Stimulated activated CD4-positive, alpha-beta T cell treated with anti-CD3 and anti-CD28 coated beads, Interleukin-4, amount 100 ng/mL, for 24 hours (primary cell): Measurements from ENCODE around the gene TIAM2.

ENCODE experiments used
- DNase-seq: peaks from one replicate; pipeline ENCODE4 v3.0.0-alpha.2; 2020

Gene TIAM2

DNA sequence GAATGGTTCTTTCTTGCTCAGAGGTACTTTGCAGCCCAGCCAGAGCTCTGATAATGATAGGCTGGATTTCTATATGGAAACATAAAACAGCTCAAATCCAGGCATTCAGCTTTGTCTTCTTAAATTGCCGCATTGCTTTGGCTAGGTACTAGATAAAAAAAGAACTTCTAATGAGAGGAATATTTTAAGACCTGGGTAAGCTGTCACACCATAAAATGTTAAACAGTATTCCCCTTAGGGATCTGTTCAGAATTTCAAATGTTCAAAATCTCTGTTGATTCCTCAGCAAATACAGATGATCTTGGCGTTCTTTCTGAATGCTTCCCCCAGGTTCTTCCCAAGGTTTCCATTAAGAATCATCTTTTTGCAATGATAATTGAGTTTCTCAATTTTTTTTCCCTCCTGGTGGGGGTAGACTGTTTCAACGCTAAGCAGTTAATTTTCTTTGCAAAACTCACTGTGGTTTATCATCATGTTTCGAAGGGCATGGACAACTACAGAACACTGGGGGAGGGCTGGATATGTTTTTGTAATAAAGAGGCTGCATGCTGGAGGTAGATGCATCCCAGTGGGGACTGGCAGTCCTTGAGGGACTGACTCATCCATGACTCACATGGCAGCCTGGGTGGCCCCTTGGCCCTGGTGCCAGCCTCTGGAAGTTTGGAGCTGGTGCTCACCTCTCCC lies 31.0 kb downstream of the TIAM2 start:
- DNase-seq: peak; percentile 10

DNA sequence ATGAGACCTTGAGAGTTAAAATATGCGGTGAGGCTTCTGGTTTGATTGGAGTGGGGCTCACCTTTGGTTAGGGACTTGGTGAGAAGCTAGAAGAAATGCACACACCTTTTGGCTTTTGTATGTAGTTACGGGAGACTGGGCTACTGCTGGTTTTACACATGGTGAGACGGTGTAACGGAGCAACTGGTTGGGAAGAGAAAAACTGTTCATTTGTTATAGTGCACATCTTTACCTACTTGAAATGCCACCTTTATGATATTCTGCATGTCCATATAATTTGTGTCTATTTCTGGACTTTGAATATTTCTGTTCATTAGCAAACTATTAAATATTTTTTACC lies 31.6 kb downstream of the TIAM2 start:
- no peak for DNase-seq

DNA sequence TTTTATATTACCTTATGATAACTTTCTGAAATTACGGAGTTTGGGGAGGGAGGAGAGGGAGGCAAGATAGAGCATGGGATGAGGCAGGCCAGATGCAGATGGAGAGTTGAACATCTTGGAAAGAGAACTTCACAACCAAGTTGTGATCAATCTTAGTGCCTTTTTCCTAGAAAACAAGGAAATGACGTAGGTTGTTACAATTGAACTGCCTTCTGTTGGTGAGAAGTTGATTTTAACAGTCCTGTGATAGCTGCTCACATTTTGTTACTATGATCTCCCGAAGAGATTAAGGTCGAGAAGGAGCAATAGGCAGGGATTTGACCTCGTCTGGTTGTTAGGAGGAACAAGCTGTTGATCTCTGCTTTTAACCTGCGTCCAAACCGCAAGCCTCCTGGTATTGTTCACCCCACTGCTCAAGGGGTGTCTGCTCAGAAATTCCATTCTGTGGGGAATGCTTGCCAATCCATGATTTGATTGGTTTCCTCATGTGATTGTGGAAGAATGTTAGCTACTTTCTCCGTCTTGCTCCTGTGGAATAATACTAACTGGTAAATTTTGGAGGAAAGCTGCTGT lies 35.1 kb downstream of the TIAM2 start:
- no peak for DNase-seq

DNA sequence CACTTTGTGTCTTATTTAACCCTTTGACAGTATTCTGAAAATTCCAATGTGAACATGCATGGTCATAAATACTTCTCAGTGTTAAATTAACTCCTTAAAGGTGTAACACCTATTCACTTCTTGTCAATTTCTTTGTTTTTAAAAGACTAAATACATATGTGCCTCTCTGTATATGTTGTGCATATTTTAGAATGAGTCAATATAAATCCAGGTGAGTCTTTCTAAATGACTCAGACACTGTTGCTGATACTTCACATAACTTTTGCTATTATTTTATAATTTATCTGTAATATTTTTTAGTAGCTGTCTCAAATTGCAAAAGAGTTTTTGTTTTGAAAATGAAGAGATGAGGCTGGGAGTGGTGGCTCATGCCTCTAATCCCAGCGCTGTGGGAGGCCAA lies 36.0 kb downstream of the TIAM2 start:
- DNase-seq: no peak

DNA sequence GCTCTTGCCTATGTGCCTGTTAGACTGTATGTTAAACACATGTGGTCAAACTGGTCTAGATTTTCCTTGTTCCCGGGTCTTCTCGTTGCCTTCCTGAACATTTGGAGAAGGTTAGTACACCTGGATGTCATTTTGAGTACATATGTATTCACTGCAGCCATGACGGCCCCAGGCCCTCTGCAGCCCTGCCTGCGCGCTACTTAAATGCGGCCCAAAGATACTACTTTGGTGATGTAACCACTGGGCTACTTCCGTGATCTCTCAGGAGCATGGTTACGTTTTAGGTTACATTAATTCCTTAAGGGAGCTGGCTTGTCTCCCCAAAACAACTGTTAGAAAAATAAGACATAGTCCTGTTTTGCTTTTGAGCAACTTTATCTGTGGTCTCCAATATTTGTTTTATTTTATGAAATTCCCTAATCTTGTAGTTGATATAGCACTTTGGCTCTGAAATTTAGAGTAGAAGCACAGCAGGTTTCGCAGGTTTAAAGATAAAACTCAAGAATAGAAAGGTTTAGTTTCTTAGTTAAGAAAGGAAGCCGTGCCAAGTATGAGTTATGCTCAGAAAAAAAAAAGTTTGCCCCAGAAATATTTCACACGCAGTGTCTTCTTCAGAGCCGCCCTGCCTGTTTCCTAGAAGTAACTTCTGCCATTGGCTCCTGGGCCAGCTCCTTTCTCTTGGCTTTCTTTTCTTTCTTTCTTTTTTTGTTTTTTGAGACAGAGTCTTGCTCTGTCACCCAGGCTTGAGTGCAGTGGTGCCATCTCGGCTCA lies 38.1 kb downstream of the TIAM2 start:
- no peak for DNase-seq

DNA sequence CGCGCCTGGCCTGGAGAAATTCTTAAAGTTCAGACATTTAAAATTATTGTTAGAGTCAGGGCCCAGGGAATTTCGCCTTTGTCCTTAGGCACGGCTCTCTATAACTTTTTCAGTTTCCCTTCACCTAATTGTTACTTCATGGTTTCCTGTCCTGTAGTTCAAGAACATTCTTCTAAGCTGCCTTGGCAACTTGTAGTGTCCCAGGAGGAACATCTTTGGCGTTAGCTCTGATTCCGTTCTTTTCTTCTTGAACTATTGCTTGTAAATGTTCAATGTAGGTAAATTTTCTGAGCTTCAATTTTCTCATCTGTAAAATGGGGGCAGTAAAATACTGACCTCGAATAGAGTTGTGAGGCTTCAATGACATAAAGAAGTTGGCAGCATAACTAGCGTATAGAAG lies 41.8 kb downstream of the TIAM2 start:
- no peak for DNase-seq

GRCh38 chr6:155038104-155038503 lies 43.0 kb downstream of the TIAM2 start:
- DNase-seq: no peak

GRCh38 chr6:155038527-155038926 lies 43.4 kb downstream of the TIAM2 start:
- no peak for DNase-seq

DNA sequence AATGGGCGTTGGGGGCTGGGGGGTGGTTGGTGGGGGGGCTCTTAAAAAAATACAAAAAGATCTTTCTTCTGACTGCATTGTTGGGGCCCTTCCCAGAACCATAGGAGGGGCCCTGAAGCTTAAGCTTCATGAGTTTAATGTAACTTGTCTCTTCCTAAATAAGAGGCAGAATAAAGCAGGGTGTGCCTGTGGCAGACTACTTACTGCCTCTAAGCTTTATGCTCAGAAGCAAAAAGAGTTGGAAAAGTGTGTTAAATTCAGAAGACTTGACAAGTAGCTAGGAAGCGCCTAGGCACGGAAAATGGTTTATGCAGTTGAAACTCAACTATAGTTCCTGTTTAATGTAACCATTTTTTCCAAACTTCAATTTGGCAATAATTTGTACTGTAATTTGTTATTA lies 44.5 kb downstream of the TIAM2 start:
- DNase-seq: no peak

- no peak for DNase-seq
Observed at GRCh38 chr6:155040154-155040553, 45.0 kb downstream of the TIAM2 start.

GRCh38 chr6:155040901-155041650 lies 46.0 kb downstream of the TIAM2 start:
- DNase-seq: no peak

DNA sequence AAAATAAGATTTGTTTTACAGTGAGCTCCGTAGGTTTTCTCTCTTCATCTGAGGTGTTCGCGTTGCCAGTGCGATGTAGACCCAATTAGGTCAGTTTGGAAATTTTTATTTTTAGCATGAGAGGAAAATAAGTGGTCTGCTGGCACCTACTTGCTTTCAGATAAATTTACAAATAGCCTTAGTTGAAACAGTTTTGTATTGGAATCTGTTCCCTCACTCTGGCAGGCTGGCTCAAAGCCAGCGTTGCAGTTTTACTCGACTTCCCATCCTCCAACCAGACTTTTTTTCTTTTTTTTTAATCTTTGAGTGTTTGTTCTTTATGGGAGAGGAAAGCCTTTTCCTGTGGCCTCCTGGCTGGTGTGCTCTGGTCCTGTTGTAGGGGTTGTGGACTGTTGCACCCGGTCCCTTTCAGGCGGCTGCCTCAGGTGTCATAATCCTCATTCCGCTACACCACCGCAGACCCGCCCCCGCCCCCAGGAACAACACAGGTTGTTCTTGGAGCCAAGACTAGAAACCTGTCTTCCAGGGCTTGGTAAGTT lies 46.7 kb downstream of the TIAM2 start:
- no peak for DNase-seq

DNA sequence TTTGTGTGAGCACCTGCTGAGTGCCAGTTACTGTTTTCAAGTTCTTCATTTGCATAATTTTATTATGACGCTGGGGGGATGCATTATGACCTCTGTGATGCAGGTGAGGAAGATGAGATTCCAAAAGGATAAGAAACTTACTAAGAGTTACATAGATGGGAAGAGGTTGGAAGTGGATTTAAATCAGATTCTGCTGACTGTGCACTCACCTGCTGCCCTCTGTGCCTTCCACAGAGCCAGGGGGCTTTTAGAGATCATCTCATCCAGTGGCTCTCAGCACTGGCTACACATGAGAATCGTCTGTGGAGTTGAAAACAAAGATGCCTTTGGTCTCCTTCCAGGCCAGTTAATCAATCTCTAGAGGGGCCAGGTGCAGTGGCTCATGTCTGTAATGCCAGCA lies 47.9 kb downstream of the TIAM2 start:
- no peak for DNase-seq

DNA sequence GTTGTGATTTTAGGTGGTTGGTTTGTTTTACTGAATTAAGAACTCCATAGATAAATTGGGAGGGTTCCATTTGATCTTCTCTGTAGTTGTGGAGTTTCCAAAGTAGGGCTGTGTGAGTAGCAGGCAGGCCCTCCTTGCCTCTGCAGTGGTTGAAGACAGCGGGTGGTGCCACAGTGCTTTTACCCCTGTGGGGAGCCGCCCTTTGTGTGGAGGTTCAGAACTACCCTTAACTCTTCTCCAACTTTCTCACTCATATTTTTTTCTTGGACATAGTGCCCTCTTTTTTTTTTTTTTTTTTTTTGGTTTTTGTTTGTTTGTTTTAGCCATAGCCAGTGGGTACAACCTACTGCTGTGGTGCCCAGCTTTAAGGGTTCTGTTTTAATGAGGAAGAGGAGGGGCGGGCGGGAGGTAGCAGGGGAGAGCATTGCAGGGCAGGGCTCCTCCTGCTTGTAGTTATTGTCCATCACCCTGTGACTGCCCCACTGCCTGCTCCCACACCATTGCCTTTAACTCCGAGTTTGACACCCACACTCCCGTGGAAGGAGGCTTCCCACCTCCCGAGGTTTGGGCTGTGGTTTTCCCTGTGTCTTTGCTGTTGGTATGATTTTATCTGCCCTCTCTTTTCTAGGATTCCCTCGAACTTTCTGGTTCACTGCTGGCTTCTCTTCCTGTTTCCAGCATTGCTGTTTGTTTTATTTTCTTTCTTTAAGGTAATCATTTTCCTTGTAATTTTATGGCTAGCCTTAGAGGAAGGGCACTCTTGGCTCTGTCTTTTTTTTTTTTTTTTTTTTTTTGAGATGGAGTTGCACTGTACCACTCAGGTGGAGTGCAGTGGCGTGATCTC lies 50.7 kb downstream of the TIAM2 start:
- DNase-seq: no peak

DNA sequence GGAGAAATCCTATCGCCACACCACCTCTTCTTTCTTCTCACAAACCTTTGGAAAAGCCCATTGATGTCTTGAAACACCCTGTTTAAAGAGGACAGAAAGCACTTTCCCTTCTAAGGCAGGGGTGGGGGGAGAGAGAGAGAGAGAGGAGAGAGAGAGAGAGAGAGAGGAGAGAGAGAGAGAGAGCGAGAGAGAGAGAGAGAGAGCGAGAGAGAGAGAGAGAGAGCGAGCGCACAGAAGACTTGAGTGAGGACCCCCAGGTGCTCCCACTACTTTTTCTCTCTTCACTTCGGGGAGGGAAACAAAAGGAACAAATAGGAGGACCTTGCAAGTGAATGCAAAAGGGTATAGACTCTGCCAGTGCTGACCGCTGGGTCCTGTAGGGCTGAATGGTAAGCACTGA lies 52.4 kb downstream of the TIAM2 start:
- no peak for DNase-seq

DNA sequence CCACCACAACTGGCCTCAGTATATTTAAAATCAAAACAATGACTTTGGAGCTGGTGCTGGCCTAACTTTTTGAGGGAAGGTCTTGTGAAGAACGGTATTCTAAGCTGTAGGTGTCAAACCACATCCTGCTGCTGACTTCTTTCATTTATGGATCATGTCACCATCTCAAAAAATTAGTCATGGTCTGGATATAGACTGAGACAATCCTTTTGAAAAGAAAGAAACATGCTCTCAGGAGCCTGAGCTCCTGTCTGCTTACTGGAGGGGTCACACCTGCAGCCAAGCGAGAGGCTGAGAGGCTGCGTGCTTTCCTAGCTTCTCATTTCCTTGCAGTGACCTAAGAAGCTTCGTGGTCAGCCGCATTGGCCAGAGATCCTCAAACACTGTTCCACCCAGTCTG lies 55.2 kb downstream of the TIAM2 start:
- peak; percentile 41 for DNase-seq

GRCh38 chr6:155054491-155055250 lies 59.6 kb downstream of the TIAM2 start:
- no peak for DNase-seq

DNA sequence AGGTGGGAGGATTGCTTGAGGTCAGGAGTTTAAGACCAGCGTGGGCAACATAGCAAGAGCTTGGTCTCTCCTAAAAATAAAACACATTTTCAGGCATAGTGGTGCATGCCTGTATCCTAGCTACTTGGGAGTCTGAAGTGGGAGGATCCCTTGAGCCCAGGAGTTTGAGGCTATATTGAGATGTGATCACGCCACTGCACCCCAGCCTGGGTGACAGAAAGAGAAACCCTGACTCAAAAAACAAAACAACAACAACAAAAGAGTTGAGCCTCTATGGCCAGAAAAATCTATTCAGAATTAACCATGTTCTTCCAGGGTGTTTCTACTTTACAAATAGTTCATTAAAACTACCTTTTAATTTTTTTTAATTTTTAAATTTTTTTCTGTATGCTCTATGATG lies 60.6 kb downstream of the TIAM2 start:
- DNase-seq: no peak

GRCh38 chr6:155056756-155057155 lies 61.6 kb downstream of the TIAM2 start:
- no peak for DNase-seq

DNA sequence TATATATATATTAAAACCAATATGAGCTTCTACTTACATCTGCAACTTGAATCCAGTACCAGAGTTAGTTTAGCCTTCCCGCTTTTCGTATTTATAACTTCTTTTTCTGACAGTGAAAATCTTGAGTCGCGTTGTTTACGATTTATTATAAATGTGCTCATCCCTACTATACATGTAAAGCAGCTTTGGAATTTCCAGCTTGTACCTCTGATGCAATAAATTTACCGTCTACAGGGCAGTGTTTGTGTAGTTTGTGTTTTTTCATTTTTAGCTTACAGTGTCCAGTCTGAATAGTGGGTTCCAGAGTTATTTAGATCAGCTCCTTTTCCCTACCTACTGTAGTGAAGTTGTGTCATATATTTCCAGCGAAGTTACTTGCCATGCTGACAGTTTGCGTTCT lies 66.3 kb downstream of the TIAM2 start:
- no peak for DNase-seq

DNA sequence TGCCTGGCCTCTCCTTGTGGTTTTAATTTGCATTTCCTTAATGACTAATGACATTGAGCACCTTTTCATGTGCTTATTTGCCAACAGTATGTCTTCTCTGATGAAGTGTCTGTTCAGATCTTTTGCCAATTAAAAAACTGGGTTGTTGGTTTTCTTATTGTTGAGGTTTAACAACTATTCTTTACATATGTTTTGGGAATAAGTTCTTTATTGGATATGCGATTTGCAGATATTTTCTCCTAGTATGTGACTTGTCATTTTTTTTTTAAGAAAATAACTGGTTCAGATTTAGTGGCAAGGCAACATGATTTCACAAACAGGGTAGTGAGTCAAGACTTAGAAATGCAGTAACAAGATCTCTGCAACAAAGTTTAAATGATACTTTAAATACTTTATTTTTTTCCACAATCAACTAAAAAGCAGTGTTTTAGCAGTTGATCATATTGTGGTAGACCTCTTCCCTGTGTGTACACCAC lies 67.8 kb downstream of the TIAM2 start:
- DNase-seq: no peak

DNA sequence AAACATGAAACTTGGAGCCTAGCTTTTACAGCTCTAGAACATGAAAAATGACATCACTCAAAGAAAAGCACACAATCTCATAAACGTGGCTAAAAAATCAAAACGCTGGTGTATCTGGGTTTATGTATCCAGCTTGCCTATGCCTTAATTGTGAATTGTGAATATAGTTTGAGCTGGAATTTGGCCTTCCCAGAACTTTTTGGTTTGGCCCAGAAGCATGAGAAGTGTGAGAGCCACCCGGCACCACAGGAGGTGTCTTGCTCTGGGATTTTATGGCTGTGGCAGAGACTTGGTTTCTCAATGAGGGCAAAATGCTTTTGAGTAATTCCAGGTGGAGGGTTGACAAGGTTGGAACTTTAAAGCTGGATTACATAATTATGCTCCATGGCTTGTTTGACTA lies 69.2 kb downstream of the TIAM2 start:
- no peak for DNase-seq
